Astrocyte of the hippocampus (primary cell): ENCODE measurements around the gene PARP2.

Source experiments
- DNase-seq: peaks from one replicate; pipeline ENCODE4 v3.0.0; 2011; ENCODE audit warnings: low read depth, low spot score

Gene PARP2

GRCh38 chr14:20400589-20400964 lies 57.1 kb downstream of the PARP2 start:
- no peak for DNase-seq

- no peak for DNase-seq
Observed at GRCh38 chr14:20400965-20401593, 57.6 kb downstream of the PARP2 start.

- DNase-seq: no peak
Observed at GRCh38 chr14:20403521-20403920, 60.1 kb downstream of the PARP2 start.
